IPS-NIHi7 (cell line): ENCODE data around the gene CYSRT1.

Experiments used
- DNase-seq: peaks from one replicate; pipeline ENCODE4 v3.0.0; 2012; ENCODE audit warnings: mixed read lengths; ENCODE audit errors: extremely low spot score

The CYSRT1 gene

GRCh38 chr9:137227054-137227852 lies 2.3 kb downstream of the CYSRT1 start, which contains the start of gene RNF224:
RNF224 (plus strand) TSS chr9:137227502; CDS start chr9:137228336, 834 bp downstream.
- DNase-seq = peak; percentile 89

- DNase-seq = no peak
Observed at GRCh38 chr9:137227853-137228505, 3.0 kb downstream of the CYSRT1 start.

GRCh38 chr9:137228506-137228967 lies 3.6 kb downstream of the CYSRT1 start:
- DNase-seq = no peak

GRCh38 chr9:137228968-137229896 lies 4.3 kb downstream of the CYSRT1 start:
- DNase-seq = no peak

GRCh38 chr9:137229903-137230704 lies 5.1 kb downstream of the CYSRT1 start:
- DNase-seq = no peak

GRCh38 chr9:137230705-137231371 lies 5.9 kb downstream of the CYSRT1 start, which contains the start of gene SLC34A3:
SLC34A3 (plus strand) TSS chr9:137230901; CDS start chr9:137231703, 802 bp downstream.
- no peak for DNase-seq

- DNase-seq = no peak
Observed at GRCh38 chr9:137231372-137232039, 6.5 kb downstream of the CYSRT1 start.

GRCh38 chr9:137232101-137232500 lies 7.1 kb downstream of the CYSRT1 start:
- DNase-seq = no peak

- DNase-seq = no peak
Observed at GRCh38 chr9:137232510-137232909, 7.5 kb downstream of the CYSRT1 start.

- no peak for DNase-seq
Observed at GRCh38 chr9:137233143-137233980, 8.4 kb downstream of the CYSRT1 start.

GRCh38 chr9:137234055-137234697 lies 9.2 kb downstream of the CYSRT1 start:
- DNase-seq = no peak

- DNase-seq = no peak
Observed at GRCh38 chr9:137234758-137235423, 9.9 kb downstream of the CYSRT1 start.

GRCh38 chr9:137235424-137236237 lies 10.7 kb downstream of the CYSRT1 start:
- DNase-seq = no peak

- peak; percentile 94 for DNase-seq
Observed at GRCh38 chr9:137236238-137236935, 11.4 kb downstream of the CYSRT1 start.

GRCh38 chr9:137236936-137237421 lies 12.0 kb downstream of the CYSRT1 start:
- DNase-seq = no peak
